Stimulated activated CD8-positive, alpha-beta memory T cell treated with anti-CD3 and anti-CD28 coated beads, Interleukin-15, amount 100 ng/mL, for 48 hours (primary cell): ENCODE data around the gene PSTK.

Experiments
- DNase-seq, 2 donors: peaks; one replicate each; pipeline ENCODE4 v3.0.0-alpha.2; 2020; ENCODE audit warnings: low read depth in 2 of 2

PSTK gene

GRCh38 chr10:122992031-122992585 lies 11.9 kb downstream of the PSTK start:
- DNase-seq = no peak

GRCh38 chr10:122993797-122994336 lies 13.7 kb downstream of the PSTK start:
- no peak for DNase-seq

- DNase-seq = no peak
Observed at GRCh38 chr10:122995936-122996335, 15.7 kb downstream of the PSTK start.

- no peak for DNase-seq
Observed at GRCh38 chr10:122997864-122998263, 17.7 kb downstream of the PSTK start.

- no peak for DNase-seq
Observed at GRCh38 chr10:122998360-122998917, 18.2 kb downstream of the PSTK start.

GRCh38 chr10:122998934-122999333 lies 18.7 kb downstream of the PSTK start:
- DNase-seq = no peak

- DNase-seq = no peak
Observed at GRCh38 chr10:122999347-122999746, 19.1 kb downstream of the PSTK start.

GRCh38 chr10:123000155-123000554 lies 20.0 kb downstream of the PSTK start:
- DNase-seq = no peak

GRCh38 chr10:123001370-123001769 lies 21.2 kb downstream of the PSTK start:
- DNase-seq = no peak

GRCh38 chr10:123004298-123004697 lies 24.1 kb downstream of the PSTK start:
- no peak for DNase-seq

GRCh38 chr10:123007558-123008354 lies 27.6 kb downstream of the PSTK start:
- peak in 1 of 2 donors; percentile 24 for DNase-seq

- DNase-seq = peak; percentile 88 to 91
Observed at GRCh38 chr10:123008355-123009104, 28.3 kb downstream of the PSTK start, which contains the start of the genes ACADSB and IKZF5. Gene ACADSB, plus strand, starts transcription at chr10:123009006. Its CDS starts 24 bp downstream, at chr10:123009030. Gene IKZF5, minus strand, starts transcription at chr10:123008795. Its CDS starts 10,170 bp downstream, at chr10:122998625.

GRCh38 chr10:123009105-123009820 lies 29.1 kb downstream of the PSTK start:
- no peak for DNase-seq

GRCh38 chr10:123011987-123012386 lies 31.8 kb downstream of the PSTK start:
- DNase-seq = no peak

GRCh38 chr10:123013456-123014419 lies 33.5 kb downstream of the PSTK start:
- no peak for DNase-seq

- DNase-seq = no peak
Observed at GRCh38 chr10:123014772-123015171, 34.6 kb downstream of the PSTK start.

GRCh38 chr10:123016228-123016627 lies 36.0 kb downstream of the PSTK start:
- DNase-seq = no peak

GRCh38 chr10:123017421-123018165 lies 37.4 kb downstream of the PSTK start:
- no peak for DNase-seq

GRCh38 chr10:123018531-123018930 lies 38.3 kb downstream of the PSTK start:
- DNase-seq = no peak
